Frontal cortex (tissue), 4 donors: Measurements from ENCODE around the gene SGPP1. TPM values are rescaled to one million over a fixed set of nuclear protein-coding genes. Genes with fewer than 3 reads are reported as not detected.
"Not testable (repeated sequence)": the region's sequence is repeated elsewhere in the genome, so short reads cannot be mapped to it uniquely, and the experiment has no call there.

Experiments used
- DNase-seq, 2 donors: peaks; one replicate each; pipeline ENCODE4 v3.0.0; 2012; ENCODE audit warnings: low spot score in 2 of 2
- FAIRE-seq: peaks from 2 replicates; lab custom pipeline; 2012; peaks lifted over from hg19 to GRCh38; lab: Jason Lieb, UNC
- total RNA-seq: library from RNA; depleted of rRNA; stranded (reverse); fragments of >200 nt; gene quantifications from one replicate; pipeline ENCODE4 v1.2.3, GENCODE V29; 2014
- donor health status: control.
- donor health status: control.
- donor health status: control.

Gene SGPP1
- total RNA-seq, 1 donor from 2014 or later, result 36.7 TPM

DNA sequence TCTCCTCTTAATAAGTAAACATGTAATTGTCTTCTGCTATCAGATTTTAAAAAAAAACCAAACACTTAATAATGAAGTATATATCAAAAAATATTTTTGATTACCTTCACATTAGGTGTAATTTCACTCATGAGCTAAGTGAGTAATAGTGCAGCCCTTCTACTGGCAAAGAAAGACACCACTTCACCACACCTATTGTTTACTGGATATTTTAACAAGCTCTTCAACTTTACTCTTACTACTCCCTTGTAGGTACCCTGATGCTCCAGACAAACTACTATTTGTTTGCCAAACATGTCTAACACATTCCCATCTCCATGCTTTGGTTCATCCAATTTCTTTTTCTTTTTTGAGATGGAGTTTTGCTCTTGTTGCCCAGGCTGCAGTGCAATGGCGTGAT lies 49.3 kb downstream of the SGPP1 start:
- no peak for DNase-seq
- no peak for FAIRE-seq

- no peak for DNase-seq
- no peak for FAIRE-seq
Observed at GRCh38 chr14:63677891-63678379, 49.9 kb downstream of the SGPP1 start.

DNA sequence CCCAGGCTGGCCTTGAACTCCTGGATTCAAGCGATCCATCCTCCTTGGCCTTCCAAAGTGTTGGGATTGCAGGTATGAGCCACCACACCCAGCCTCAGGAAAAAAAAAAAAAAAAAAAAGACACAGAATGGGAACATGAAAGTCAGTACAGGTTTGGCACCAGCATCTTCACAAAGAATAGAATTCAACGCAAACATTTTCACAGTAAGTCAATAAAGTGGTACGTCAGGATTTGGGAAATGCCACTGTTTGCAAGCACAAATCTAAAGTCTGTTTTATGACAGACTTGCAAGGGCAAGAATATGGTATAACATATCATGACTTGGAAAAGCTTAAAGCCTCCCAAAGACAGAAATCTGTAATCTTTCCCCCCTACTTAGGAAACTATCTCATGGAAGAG lies 51.2 kb downstream of the SGPP1 start:
- FAIRE-seq, result no peak
- DNase-seq, result no peak

- no peak for FAIRE-seq
- DNase-seq, result no peak
Observed at GRCh38 chr14:63673886-63674497, 53.9 kb downstream of the SGPP1 start.

GRCh38 chr14:63673255-63673654 lies 54.6 kb downstream of the SGPP1 start:
- FAIRE-seq (no peak), DNase-seq (no peak)

DNA sequence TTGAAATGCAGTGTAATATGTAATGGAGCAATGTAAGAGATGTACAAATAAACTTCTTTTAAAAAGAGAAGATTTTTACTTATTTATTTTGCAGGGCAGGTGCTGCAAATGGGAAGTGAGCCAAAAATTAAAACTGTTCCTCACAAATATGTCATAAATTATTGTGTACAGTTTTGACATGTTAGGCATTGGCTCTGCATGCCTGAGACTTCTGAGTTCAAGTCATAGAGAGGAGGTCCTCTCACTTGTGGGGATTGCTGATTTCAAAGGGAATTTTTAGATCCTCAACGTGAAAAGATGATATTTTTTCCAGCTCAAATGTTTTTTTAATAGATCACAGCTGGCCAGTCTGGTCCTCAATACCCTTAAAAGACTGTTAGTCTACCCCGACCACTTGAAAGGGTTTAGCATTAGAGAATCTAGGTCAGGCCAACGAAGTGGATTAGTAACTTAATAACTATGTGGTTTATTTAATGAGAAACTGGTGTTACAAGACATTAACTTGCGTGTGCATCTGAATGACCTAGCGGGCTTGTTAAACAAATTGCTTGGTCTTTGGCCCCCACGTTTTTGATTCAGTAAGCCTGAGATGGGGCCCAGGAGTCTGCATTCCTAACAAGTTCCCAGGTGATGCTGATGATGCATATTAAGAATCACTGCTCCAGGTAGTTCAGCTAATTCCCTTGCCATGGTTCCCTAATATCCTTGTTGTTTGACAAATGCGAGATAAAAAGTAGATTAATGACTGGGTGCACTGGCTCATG lies 55.3 kb downstream of the SGPP1 start:
- FAIRE-seq (no peak), DNase-seq (no peak)

DNA sequence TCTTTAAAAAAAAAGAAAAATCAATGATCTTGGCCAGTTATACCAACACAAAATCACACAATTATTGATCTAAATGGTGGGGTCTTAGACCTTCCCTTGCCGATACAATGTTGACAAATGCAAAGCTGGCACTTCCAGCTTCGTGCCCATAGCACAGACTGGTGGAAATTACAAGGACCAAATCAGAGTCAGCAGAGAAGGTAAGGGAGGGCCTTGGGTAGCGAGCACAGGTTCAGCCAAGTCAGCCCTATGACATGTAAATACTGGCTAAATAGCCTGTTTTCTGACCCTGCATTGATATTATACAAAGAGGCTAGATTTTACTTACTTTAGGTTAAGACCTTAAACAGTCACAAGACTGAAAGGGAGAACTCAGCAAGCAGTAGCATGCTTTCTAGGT lies 55.9 kb downstream of the SGPP1 start:
- no peak for FAIRE-seq
- no peak for DNase-seq

DNA sequence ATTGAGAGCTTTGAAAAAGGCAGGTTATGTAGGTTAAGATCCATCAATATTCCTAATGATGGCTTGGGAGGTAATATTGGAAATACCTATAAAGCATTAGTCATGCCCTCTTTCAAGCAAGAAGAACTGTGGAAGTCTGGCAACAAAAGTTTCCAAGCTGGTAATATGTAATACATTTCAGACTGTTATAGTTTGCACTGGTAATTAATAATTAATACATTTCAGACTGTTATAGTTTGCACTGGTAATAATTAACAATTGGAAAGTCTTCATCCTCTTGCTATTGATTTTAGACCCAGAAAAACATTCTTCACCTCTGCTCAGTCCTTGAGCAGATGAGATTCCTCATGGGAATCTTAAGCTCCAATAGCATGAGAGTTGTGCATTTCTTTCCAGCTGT lies 57.2 kb downstream of the SGPP1 start:
- FAIRE-seq, result no peak
- no peak for DNase-seq

DNA sequence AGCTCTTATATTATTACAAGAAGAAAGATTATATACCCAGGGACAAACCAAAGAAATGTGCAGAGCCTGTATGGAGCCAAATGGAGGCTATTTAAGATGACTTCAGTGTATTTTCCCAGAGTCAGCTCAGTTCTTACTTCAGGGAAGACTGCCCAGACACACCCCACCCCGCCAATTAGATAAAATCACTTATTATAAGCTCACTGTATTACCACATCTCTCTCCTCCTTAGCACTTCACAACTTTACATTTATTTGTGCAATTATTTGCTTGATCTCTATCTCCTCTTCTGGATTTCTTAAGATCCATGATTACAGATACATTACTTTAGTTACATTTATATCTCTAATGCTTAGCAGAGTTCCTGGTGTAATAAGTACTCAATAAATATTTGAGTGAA lies 61.5 kb downstream of the SGPP1 start:
- no peak for FAIRE-seq
- DNase-seq, result no peak

DNA sequence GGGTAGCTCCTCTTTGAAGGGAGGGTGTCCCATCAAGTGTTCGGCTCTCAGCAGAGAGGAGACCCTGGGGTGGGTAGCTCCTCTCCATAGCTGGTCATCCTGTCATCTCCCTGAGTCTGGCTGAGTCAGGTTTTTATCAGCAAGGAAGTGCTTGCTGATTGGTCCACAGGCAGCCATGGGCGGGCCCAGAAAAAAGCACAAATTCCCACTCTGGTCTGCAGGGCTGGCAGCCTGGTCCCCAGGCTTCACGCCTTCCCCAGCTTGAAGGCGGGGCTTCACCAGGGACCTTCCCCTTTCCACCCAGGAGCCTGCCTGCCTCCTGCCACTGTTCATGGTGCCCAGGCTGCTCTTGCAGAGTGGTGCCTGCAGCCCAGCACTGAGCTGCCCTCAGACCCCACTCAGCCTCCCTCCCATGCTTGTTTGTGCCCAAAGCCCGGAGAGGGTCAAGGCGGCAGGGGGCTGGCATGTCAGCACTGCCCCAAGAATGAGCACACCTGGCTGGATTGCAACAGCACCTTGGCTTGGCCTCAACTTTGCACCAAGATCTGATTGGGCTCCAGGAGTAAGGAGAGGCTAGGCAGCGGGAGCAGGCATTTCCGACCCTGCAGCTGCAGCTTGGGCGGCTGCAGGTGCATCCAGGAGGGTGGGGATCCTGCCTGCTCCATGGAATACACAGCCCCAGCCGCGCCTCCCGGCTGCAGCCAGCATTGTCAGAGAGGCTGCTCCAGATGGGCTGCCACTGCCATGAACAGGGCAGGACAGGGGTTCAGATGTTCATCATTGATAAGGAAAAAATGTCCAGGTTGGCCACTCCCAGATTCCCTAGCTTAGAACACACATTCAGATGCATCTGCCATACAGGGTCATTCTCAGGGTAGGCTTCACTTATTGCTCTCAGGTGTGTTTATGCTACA lies 64.2 kb downstream of the SGPP1 start:
- FAIRE-seq (no peak), DNase-seq (no peak)

DNA sequence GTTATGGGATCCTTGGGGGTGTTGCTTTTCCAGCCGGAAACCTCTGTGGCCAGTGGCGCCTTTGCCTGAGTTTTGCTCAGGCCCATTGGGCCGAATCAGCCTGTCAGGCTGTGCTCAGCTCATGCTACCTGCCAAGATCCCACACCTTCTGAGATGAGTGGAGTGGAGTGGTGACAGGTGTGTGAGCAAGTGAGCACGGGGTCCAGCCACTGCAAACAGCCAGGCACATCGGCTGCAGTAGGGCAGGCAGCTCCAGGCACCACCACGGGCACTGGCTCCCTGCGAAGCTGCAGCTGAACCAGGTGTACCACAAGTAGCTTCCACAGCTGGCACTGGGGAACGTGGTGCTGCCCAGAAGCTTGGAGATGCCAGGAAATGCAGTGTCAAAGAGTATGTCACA lies 65.1 kb downstream of the SGPP1 start:
- FAIRE-seq (no peak), DNase-seq (no peak)

GRCh38 chr14:63661881-63662280 lies 66.0 kb downstream of the SGPP1 start:
- DNase-seq, FAIRE-seq: not testable (repeated sequence)

- DNase-seq (peak; percentile 26 to 43), FAIRE-seq (peak; percentile 34)
Observed at GRCh38 chr14:63659726-63660125, 68.1 kb downstream of the SGPP1 start.

DNA sequence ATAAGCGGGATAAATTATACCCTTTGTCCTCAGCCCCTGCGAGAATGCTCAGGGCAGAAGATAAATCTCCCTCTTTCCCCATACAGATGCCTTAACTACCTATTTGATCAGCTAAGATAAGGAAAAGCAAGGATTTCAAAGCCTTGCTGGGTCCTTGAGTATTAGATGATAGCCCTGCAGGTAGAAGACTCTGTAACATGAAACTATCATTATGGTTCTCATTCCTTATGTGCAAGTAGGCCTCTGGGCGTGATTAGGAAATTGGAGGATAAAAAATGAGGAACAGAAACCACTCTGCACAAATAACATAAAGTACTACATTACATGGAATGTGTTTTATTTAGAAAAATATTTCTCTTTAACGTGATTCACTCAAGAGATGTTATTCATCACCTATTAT lies 71.7 kb downstream of the SGPP1 start:
- DNase-seq (no peak), FAIRE-seq (no peak)

GRCh38 chr14:63654936-63655335 lies 72.9 kb downstream of the SGPP1 start:
- DNase-seq (no peak), FAIRE-seq (no peak)

- FAIRE-seq (no peak), DNase-seq (no peak)
Observed at GRCh38 chr14:63654346-63654745, 73.5 kb downstream of the SGPP1 start.

GRCh38 chr14:63652406-63652805 lies 75.5 kb downstream of the SGPP1 start:
- no peak for DNase-seq
- FAIRE-seq, result no peak

DNA sequence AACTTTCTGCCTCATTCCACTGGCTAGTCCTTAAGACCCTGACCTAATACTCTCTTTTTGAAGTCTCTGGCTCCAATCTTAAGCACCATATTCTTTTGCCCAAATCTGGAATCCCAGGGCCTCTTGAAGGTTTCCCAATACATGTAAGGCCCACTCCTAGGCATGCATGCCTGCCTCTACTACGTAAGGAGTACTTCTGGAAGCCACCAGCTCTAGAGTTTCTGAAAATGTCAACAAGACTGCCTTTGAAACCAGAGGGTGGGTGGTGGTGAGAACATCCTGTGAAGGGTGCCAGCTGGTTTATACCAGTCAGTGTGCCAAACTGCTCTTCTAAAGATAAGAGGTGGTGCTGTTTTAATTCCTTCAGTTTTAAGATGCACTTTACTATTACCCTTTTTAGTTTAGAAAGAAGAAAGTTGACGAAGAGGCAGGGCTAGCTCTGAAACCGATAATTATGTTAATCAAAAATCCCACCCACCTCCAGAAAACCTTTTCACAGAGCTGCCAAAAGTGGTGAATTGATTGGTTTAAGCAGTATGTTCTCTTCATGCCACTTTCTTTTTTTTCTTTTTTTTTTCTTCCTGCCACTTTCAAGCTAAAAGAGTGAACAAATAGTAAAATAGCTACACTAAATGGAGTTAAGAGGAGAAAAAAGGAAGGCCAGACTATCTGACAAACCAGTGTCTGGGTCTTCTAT lies 77.5 kb downstream of the SGPP1 start:
- DNase-seq (no peak), FAIRE-seq (no peak)

- DNase-seq, result no peak
- FAIRE-seq, result no peak
Observed at GRCh38 chr14:63647696-63648410, 80.0 kb downstream of the SGPP1 start.
